ENCODE results near the gene UTP18. TPM values are rescaled to one million over a fixed set of nuclear protein-coding genes. Genes with fewer than 3 reads are reported as not detected.

Gene UTP18
- total and polyA plus RNA-seq, 2 of the 13 experiments (the other 11 are each of a cell fraction or from before 2014, with no cell fraction given) = 35.2 to 104 TPM

DNA sequence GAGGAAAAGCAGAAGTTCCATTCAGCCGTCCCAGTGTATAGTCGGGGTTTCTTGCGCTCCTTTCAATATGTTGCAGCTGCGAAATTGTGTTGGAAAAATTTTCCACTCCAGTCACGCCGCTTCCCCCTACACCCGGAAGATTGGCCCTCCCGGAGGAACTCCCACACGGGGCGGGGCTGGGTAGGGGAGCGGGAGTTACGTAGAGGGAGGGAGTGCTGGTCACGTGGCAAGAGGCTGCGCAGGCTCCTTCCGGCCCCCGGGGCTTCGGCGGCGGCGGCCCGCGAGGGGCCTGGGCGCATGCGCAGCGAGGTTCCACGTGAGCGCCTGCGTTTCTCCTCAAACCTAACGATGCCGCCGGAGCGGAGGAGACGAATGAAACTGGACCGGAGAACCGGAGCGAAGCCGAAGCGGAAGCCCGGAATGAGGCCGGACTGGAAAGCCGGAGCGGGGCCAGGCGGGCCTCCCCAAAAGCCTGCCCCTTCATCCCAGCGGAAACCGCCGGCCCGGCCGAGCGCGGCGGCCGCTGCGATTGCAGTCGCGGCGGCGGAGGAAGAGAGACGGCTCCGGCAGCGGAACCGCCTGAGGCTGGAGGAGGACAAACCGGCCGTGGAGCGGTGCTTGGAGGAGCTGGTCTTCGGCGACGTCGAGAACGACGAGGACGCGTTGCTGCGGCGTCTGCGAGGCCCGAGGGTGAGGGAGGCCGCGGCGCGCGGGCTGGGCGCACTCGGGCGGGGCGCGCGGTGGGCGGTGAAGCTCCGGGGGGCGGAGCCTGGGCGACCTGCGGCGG lies at the start of gene UTP18 (continued):
- TF ChIP-seq, protein P1, sequence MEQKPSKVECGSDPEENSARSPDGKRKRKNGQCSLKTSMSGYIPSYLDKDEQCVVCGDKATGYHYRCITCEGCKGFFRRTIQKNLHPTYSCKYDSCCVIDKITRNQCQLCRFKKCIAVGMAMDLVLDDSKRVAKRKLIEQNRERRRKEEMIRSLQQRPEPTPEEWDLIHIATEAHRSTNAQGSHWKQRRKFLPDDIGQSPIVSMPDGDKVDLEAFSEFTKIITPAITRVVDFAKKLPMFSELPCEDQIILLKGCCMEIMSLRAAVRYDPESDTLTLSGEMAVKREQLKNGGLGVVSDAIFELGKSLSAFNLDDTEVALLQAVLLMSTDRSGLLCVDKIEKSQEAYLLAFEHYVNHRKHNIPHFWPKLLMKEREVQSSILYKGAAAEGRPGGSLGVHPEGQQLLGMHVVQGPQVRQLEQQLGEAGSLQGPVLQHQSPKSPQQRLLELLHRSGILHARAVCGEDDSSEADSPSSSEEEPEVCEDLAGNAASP (CRISPR knock-in tag; IDR thresholded peaks at IDR 0.05; ENCODE audit: borderline replicate concordance) = no peak; the same call in 1 of the 2 replicates
- TF ChIP-seq KLF16 (CRISPR knock-in tag; IDR thresholded peaks at IDR 0.05) (peak; percentile 83 to 86; a peak in 3 of 4 replicates), AFF4 (CRISPR knock-in tag; IDR thresholded peaks at IDR 0.05) (no peak), U2AF1 (optimal IDR thresholded peaks at IDR 0.05; ENCODE audit: low read depth, low read length) (no peak), MAFK (conservative IDR thresholded peaks at IDR 0.05 in 1 of 2, IDR thresholded peaks at IDR 0.05 in 1 of 2; ENCODE audit: low read length in 2 of 2) (no peak), NAIF1 (CRISPR knock-in tag; IDR thresholded peaks at IDR 0.05; ENCODE audit: borderline replicate concordance) (peak; percentile 94), ZNF577 (CRISPR knock-in tag; IDR thresholded peaks at IDR 0.05; ENCODE audit: borderline replicate concordance, low read depth) (peak; percentile 95; the same call in 1 of the 2 replicates), SSRP1 (CRISPR knock-in tag; IDR thresholded peaks at IDR 0.05) (no peak), JDP2 (CRISPR knock-in tag; IDR thresholded peaks at IDR 0.05; ENCODE audit: borderline replicate concordance) (0 out of 2 replicates have a peak, but pooled peaks have one; percentile 31), ZNF749 (CRISPR knock-in tag; IDR thresholded peaks at IDR 0.05; ENCODE audit: borderline replicate concordance) (peak; percentile 95), ZNF552 (CRISPR knock-in tag; IDR thresholded peaks at IDR 0.05; ENCODE audit: borderline replicate concordance) (peak; percentile 88), SRSF1 (optimal IDR thresholded peaks at IDR 0.05; ENCODE audit: low read depth, low read length) (peak; percentile 59), GATAD2A (CRISPR knock-in tag; IDR thresholded peaks at IDR 0.05) (peak; percentile 6), KMT2B (CRISPR knock-in tag; IDR thresholded peaks at IDR 0.05) (peak; percentile 88), RBAK (CRISPR knock-in tag; IDR thresholded peaks at IDR 0.05) (no peak), TAF15 (IDR thresholded peaks at IDR 0.05; ENCODE audit: low read depth, low read length, poor library complexity, severe bottlenecking) (peak; percentile 81), ZNF547 (CRISPR knock-in tag; IDR thresholded peaks at IDR 0.05) (peak; percentile 99), TBL1XR1 (IDR thresholded peaks at IDR 0.05; ENCODE audit: borderline replicate concordance, low read length, partially characterized antibody) (peak; percentile 65)
- TF ChIP-seq, protein P2, sequence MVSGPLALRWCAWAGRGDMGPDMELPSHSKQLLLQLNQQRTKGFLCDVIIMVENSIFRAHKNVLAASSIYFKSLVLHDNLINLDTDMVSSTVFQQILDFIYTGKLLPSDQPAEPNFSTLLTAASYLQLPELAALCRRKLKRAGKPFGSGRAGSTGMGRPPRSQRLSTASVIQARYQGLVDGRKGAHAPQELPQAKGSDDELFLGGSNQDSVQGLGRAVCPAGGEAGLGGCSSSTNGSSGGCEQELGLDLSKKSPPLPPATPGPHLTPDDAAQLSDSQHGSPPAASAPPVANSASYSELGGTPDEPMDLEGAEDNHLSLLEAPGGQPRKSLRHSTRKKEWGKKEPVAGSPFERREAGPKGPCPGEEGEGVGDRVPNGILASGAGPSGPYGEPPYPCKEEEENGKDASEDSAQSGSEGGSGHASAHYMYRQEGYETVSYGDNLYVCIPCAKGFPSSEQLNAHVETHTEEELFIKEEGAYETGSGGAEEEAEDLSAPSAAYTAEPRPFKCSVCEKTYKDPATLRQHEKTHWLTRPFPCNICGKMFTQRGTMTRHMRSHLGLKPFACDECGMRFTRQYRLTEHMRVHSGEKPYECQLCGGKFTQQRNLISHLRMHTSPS (CRISPR knock-in tag; IDR thresholded peaks at IDR 0.05; ENCODE audit: low read depth) = no peak; the same call in 1 of the 2 replicates
- TF ChIP-seq, protein P3, sequence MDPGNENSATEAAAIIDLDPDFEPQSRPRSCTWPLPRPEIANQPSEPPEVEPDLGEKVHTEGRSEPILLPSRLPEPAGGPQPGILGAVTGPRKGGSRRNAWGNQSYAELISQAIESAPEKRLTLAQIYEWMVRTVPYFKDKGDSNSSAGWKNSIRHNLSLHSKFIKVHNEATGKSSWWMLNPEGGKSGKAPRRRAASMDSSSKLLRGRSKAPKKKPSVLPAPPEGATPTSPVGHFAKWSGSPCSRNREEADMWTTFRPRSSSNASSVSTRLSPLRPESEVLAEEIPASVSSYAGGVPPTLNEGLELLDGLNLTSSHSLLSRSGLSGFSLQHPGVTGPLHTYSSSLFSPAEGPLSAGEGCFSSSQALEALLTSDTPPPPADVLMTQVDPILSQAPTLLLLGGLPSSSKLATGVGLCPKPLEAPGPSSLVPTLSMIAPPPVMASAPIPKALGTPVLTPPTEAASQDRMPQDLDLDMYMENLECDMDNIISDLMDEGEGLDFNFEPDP (CRISPR knock-in tag; conservative IDR thresholded peaks at IDR 0.05) = peak; percentile 96

Measured in HepG2 (cell line).